Bronchial epithelial cell (primary cell): Measurements from ENCODE around the gene TMEM17. TPM values are rescaled to one million over a fixed set of nuclear protein-coding genes. Genes with fewer than 3 reads are reported as not detected.

Experiments
- DNase-seq: peaks from one replicate; pipeline ENCODE4 v3.0.0-alpha.2; 2010; ENCODE audit warnings: low read depth
- FAIRE-seq: peaks from 2 replicates; lab custom pipeline; 2011; peaks lifted over from hg19 to GRCh38; lab: Jason Lieb, UNC
- H3K27me3 ChIP-seq: 2 replicates; pipeline ENCODE4 v1.5.1; 2011; ENCODE audit warnings: low read length; ENCODE audit not compliant: control insufficient read depth, insufficient read depth
- H3K36me3 ChIP-seq: 2 replicates; pipeline ENCODE4 v1.5.1; 2011; ENCODE audit warnings: low read length; ENCODE audit not compliant: control insufficient read depth, insufficient read depth
- H3K4me3 ChIP-seq: 2 replicates; pipeline ENCODE4 v1.5.1; 2011; ENCODE audit warnings: mild to moderate bottlenecking, low read depth, low read length, control low read depth
- total RNA-seq: library from RNA; depleted of rRNA; stranded (reverse); fragments of >200 nt; gene quantifications from 2 replicates; pipeline ENCODE4 v1.2.1, GENCODE V29; 2014
- TF ChIP-seq, protein P1 (sequence below): IDR thresholded peaks from 2 replicates; pipeline ENCODE4 v1.5.1; 2011; ENCODE audit warnings: mild to moderate bottlenecking, moderate library complexity, low read length, control low read depth, inconsistent platforms; ENCODE audit not compliant: insufficient read depth, severe bottlenecking

The TMEM17 gene, protein sequence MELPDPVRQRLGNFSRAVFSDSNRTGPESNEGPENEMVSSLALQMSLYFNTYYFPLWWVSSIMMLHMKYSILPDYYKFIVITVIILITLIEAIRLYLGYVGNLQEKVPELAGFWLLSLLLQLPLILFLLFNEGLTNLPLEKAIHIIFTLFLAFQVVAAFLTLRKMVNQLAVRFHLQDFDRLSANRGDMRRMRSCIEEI
- total RNA-seq = 1.1 and 1.2 TPM in 2 replicates

DNA sequence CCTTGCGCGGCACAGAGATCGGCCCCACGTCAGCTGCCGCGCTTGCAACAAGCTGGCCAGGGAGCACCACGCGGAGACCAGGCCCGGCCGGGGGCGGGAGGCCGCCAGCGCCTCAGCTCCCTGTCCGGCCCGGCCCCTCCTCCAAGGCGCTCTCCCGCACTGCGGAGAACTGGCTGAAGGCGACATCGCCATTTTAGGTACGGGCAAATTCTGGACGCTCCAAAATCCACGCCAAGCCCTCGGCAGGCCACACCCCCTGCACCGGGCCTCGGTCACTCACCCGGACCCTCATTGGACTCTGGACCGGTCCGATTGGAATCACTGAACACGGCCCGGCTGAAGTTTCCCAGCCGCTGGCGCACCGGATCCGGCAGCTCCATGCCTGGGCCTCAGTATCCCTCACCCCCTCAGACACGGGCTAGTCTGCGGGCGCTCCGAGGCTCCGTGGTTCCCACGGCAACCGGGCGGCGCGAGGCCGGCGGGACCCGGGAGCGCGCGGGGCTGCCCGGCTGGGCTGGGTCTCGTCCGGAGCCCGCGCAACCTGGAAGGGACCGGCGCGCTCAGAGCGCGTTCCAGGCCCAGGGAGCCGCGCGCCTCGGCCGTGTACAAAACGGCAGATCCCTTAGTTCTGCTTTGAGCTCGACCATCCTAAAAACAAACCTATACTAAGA is at the start of gene TMEM17:
TSS of gene TMEM17 (minus strand) at position 446 of the 671 bp plus-strand sequence. CDS start at position 380, 66 bp downstream.
- peak within 1 kb of the TSS; percentile 84 for H3K4me3 ChIP-seq
- H3K36me3 ChIP-seq = no peaks in the 10 kb centered on the region
- H3K27me3 ChIP-seq = no peaks in the 10 kb centered on the region
- DNase-seq = peak; percentile 75
- FAIRE-seq = no peak
- TF ChIP-seq, protein P1, sequence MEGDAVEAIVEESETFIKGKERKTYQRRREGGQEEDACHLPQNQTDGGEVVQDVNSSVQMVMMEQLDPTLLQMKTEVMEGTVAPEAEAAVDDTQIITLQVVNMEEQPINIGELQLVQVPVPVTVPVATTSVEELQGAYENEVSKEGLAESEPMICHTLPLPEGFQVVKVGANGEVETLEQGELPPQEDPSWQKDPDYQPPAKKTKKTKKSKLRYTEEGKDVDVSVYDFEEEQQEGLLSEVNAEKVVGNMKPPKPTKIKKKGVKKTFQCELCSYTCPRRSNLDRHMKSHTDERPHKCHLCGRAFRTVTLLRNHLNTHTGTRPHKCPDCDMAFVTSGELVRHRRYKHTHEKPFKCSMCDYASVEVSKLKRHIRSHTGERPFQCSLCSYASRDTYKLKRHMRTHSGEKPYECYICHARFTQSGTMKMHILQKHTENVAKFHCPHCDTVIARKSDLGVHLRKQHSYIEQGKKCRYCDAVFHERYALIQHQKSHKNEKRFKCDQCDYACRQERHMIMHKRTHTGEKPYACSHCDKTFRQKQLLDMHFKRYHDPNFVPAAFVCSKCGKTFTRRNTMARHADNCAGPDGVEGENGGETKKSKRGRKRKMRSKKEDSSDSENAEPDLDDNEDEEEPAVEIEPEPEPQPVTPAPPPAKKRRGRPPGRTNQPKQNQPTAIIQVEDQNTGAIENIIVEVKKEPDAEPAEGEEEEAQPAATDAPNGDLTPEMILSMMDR = no peak

DNA sequence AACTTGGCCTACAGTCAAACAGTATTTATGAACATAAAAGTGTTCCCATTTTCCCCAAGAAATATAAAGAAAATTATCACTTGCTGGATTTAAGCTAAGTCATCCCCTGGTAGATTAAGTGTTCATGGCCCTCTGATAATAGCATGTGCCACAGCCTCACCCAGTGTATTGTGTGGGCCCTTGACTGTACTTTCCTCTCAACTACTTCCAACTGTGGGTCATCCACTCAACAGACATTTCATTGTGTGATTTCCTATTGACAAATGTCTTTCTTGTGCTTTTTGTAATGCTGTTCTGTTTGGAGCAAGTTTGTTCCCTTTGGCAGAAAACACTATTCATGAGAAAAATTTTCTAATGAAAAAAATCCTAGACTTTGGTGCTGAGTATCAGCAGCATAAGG is 48.4 kb upstream of the TMEM17 start:
- TF ChIP-seq, protein P1 = no peak
- FAIRE-seq (no peak), DNase-seq (no peak)
- Histone ChIP-seq H3K4me3 (no peak overlapping the region), H3K36me3 (no peaks in the 10 kb centered on the region), H3K27me3 (no peaks in the 10 kb centered on the region)

DNA sequence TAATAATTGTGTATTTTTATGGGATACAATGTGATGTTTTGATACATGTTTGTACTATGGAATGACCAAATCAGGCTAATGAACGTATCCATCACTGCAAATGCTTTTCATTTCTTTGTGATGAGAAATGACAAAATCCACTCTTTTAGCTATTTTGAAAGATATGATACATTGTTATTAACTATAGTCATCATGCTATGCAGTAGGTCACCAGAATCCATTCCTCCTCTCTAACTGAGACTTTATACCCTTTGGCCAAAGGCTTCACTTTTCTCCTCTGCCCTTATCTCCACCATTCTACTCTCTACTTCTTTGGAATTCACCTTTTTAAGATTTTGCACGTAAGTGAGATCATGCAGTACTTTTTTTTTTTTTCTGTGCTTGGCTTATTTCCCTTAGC is 44.5 kb upstream of the TMEM17 start:
- DNase-seq (no peak), FAIRE-seq (no peak)
- Histone ChIP-seq H3K36me3 (no peaks in the 10 kb centered on the region), H3K4me3 (no peak overlapping the region), H3K27me3 (no peaks in the 10 kb centered on the region)
- TF ChIP-seq, protein P1 = no peak

DNA sequence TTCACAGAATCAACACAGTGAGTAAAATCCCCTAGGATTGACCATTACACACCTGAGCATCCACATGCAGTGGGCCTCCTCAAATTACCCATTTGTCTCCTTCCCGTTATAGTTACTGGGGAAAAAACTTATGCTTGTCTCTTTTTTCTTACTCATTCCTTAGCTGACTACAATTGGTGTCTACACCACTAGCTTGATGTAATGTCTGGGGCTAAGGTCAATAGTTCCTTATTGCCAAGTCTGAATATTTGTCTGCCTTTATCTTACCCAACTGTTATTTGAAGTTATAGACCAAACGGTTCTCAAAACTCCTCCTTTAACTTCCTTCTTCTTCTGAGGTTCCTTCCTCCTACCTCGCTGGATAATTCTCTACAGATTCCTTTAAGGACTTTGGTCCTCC is 41.9 kb upstream of the TMEM17 start:
- H3K4me3 ChIP-seq = no peak overlapping the region
- H3K27me3 ChIP-seq = no peaks in the 10 kb centered on the region
- no peak for DNase-seq
- H3K36me3 ChIP-seq = no peaks in the 10 kb centered on the region
- TF ChIP-seq, protein P1 = no peak
- FAIRE-seq = no peak

DNA sequence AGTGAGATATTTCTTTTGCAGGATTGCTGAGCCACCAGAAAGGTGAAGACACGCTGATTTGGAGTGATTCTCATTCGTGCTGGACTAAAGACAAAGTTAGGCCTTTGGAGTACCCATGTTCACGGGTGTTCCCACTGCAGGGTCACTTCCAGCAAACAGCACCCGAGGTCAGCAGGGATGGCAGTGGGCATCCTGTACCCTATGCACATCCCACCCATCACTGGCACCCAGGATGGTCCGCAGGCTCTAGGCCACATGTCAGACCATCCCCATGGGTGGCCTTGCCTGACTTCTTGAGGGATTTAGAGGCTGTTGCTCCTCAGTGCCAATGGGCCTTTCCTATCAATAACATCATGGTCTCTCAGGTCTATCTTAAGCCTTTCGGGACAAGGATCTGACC is 39.3 kb upstream of the TMEM17 start:
- FAIRE-seq (no peak), DNase-seq (no peak)
- TF ChIP-seq, protein P1 = no peak
- no peaks in the 10 kb centered on the region for H3K27me3 ChIP-seq
- no peaks in the 10 kb centered on the region for H3K36me3 ChIP-seq
- no peak overlapping the region for H3K4me3 ChIP-seq
